ENCODE results near the gene PSME2. TPM values are rescaled to one million over a fixed set of nuclear protein-coding genes. Genes with fewer than 3 reads are reported as not detected.
"Not testable (repeated sequence)": the region's sequence is repeated elsewhere in the genome, so short reads cannot be mapped to it uniquely, and the experiment has no call there.

PSME2 gene
- total and polyA plus RNA-seq, 11 donors: 51.4 to 360 (median 90.4) TPM

DNA sequence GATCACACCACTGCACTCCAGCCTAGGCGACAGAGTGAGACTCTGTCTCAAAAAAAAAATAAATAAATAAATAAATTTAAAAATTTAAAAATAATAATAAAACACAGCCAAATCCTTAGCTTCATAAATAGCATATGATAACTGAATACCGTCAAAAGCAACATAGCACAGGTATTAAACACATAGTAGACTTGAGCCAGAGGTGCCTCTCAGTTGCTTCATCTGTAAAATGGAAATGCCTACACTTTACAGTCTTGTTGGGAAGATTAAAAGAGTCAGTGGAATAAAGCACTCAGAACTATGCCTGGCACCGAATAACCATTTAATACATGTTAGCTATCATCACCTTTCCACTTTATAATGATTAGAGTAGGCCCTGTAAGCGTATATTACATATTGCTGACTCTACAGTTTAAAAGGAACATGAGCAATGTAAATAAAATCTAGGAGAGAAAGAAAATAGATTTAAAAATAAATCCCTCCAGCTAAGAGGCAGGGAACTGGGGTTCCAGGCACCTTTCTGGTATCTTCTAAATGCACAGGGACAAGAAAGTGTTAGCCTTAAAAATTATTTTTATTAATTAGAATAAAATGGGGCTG is 39.6 kb downstream of the PSME2 start:
- intact Hi-C loops (cut with DNase I): loop anchor here in 8 of 10 donors (2.0 to 5.0 kb wide), 5 partner anchors 36 to 94 kb away; partner anchors contain the start of genes EMC9 (in 1 of the 8) and IRF9 (in 1 of the 8)

DNA sequence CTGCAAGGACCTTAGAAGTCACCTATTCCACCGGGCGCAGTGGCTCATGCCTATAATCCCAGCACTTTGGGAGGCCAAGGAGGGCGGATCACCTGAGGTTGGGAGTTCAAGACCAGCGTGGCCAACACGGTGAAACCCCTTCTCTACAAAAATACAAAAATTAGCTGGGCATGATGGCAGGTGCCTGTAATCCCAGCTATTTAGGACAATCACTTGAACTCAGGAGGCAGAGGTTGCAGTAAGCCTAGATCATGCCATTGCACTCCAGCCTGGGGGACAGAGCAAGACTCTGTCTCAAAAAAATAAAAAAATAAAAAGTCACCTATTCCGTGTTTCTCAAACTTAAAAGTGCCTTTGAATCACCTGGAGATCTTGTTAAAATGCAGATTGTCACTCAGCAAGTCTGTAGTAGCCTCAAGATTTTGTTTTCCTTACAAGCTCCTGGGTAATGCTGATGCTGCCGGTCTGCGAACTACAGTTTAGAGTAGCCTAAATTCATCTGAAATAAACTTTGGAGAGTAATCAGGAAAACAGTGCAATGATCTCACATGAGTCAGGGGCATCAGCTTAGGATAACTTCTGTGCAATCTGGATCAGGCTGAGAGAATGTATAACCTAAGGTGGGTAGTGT is 40.7 kb downstream of the PSME2 start:
- Histone ChIP-seq H3K36me3 (peaks cover 0 to 36% (median 0%) of the 10 kb centered on the region in 9 donors), H3K4me1 (peaks cover 0 to 16% (median 6%) of the 10 kb centered on the region in 12 donors)
- not testable (repeated sequence) for ATAC-seq, H3K4me3 ChIP-seq, H3K9me3 ChIP-seq, H3K27me3 ChIP-seq, DNase-seq, H3K27ac ChIP-seq
- WGBS, 4 donors: 94 to 96% (median 96%) methylated on average over 8 of the region's 8 CpGs
- intact Hi-C loops (cut with DNase I): loop anchor here in 8 of 10 donors (2.0 to 5.0 kb wide), 5 partner anchors 37 to 93 kb away; partner anchors contain the start of genes EMC9 (in 1 of the 8) and IRF9 (in 1 of the 8)

More for the DNA sequence above, 39.6 kb downstream of the PSME2 start:
- ATAC-seq: no peak
- Histone ChIP-seq H3K4me3 (no peak overlapping the region), H3K27me3 (no peaks in the 10 kb centered on the region), H3K36me3 (peaks cover 0 to 25% (median 0%) of the 10 kb centered on the region in 9 donors), H3K4me1 (peaks cover 0 to 19% (median 6%) of the 10 kb centered on the region in 12 donors), H3K9me3 (no peaks in the 10 kb centered on the region), H3K27ac (no peak overlapping the region)
- TF ChIP-seq, protein P1, sequence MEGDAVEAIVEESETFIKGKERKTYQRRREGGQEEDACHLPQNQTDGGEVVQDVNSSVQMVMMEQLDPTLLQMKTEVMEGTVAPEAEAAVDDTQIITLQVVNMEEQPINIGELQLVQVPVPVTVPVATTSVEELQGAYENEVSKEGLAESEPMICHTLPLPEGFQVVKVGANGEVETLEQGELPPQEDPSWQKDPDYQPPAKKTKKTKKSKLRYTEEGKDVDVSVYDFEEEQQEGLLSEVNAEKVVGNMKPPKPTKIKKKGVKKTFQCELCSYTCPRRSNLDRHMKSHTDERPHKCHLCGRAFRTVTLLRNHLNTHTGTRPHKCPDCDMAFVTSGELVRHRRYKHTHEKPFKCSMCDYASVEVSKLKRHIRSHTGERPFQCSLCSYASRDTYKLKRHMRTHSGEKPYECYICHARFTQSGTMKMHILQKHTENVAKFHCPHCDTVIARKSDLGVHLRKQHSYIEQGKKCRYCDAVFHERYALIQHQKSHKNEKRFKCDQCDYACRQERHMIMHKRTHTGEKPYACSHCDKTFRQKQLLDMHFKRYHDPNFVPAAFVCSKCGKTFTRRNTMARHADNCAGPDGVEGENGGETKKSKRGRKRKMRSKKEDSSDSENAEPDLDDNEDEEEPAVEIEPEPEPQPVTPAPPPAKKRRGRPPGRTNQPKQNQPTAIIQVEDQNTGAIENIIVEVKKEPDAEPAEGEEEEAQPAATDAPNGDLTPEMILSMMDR (IDR thresholded peaks at IDR 0.05): no peak
- no peak for TF ChIP-seq POLR2A (IDR thresholded peaks at IDR 0.05)
- DNase-seq: no peak
- 91 to 96% (median 92%) methylated on average over 4 of the region's 4 CpGs for WGBS, 4 donors

DNA sequence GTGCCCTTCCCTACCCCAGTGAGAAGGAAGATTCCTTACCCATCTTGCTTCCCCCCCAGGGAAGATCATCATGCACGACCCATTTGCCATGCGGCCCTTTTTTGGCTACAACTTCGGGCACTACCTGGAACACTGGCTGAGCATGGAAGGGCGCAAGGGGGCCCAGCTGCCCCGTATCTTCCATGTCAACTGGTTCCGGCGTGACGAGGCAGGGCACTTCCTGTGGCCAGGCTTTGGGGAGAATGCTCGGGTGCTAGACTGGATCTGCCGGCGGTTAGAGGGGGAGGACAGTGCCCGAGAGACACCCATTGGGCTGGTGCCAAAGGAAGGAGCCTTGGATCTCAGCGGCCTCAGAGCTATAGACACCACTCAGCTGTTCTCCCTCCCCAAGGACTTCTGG is 43.0 kb downstream of the PSME2 start:
- DNase-seq (no peak), ATAC-seq (no peak)
- intact Hi-C loops (cut with DNase I): no loop called here

DNA sequence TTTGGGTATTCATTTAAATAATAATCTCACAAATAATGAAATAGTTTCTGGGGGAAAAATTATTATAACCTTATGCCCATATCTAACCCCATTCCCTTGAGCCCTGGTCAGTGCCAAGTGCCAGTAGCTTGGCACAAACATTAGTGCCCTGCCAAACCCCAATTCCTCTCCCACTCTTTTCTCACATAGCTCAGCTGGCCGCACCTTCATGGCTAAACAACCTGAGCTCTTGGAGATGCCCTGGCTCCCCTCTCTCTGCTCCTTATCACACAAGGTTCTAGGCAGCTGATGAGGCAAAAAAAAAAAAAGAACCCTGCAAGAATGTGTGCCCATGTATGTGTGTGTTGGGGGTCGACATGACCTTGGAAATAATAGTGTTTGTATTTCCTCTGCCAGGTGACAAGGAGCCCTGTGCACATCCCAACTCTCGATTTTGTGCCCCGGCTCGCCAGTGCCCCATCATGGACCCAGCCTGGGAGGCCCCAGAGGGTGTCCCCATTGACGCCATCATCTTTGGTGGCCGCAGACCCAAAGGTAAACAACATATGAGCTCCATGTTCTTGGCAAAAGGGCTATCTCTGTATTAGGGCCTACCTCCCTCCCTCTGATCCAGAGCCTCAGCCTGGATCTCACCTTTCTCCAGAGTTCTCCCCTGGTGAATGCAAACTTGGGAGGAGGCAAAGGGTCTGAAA is 43.9 kb downstream of the PSME2 start:
- peaks cover 0 to 65% (median 0%) of the 10 kb centered on the region in 9 donors for H3K36me3 ChIP-seq
- H3K4me1 ChIP-seq: peaks cover 0 to 4% (median 0%) of the 10 kb centered on the region in 12 donors
- no peak for TF ChIP-seq POLR2A (IDR thresholded peaks at IDR 0.05)
- TF ChIP-seq, protein P1 (IDR thresholded peaks at IDR 0.05): no peak
- DNase-seq: no peak
- H3K27me3 ChIP-seq: no peaks in the 10 kb centered on the region
- no peak for ATAC-seq
- 88 to 95% (median 94%) methylated on average over 7 of the region's 7 CpGs for WGBS, 4 donors
- H3K27ac ChIP-seq: no peak overlapping the region
- H3K9me3 ChIP-seq: no peaks in the 10 kb centered on the region
- H3K4me3 ChIP-seq: no peak overlapping the region
- intact Hi-C loops (cut with DNase I): no loop called here

More for the DNA sequence above, 43.0 kb downstream of the PSME2 start:
- Histone ChIP-seq H3K36me3 (peaks cover 0 to 56% (median 0%) of the 10 kb centered on the region in 9 donors), H3K4me1 (peaks cover 0 to 6% (median 0%) of the 10 kb centered on the region in 12 donors), H3K27ac (no peak overlapping the region), H3K9me3 (no peaks in the 10 kb centered on the region), H3K27me3 (no peaks in the 10 kb centered on the region), H3K4me3 (no peak overlapping the region)
- WGBS, 4 donors: 91 to 95% (median 94%) methylated on average over 11 to 13 of the region's 13 CpGs
- TF ChIP-seq POLR2A (IDR thresholded peaks at IDR 0.05): no peak
- TF ChIP-seq, protein P1 (IDR thresholded peaks at IDR 0.05): no peak

Measured in heart left ventricle (tissue), 16 donors.